GM18868 (cell line): ENCODE data around the gene KRT39.
"Not testable (repeated sequence)": the region's sequence is repeated elsewhere in the genome, so short reads cannot be mapped to it uniquely, and the experiment has no call there.

Source experiments
- ATAC-seq: cut with Tn5 transposase; IDR thresholded peaks from one replicate; pipeline ENCODE4 v1.9.1; 2021; ENCODE audit warnings: mild to moderate bottlenecking, moderate library complexity; ENCODE audit not compliant: unreplicated experiment

KRT39 gene

GRCh38 chr17:40966848-40967247 is at the start of gene KRT39:
Gene KRT39 (minus strand): TSS chr17:40966948. CDS start chr17:40966856, 92 bp downstream.
- ATAC-seq: no peak

- ATAC-seq: no peak
Measured at GRCh38 chr17:41015454-41015853, 48.7 kb upstream of the KRT39 start.

- no peak for ATAC-seq
Measured at GRCh38 chr17:41013606-41014005, 46.9 kb upstream of the KRT39 start.

GRCh38 chr17:41013181-41013580 is 46.4 kb upstream of the KRT39 start:
- ATAC-seq: no peak

GRCh38 chr17:41012326-41013120 is 45.8 kb upstream of the KRT39 start:
- ATAC-seq: no peak

- no peak for ATAC-seq
Measured at GRCh38 chr17:41010441-41010840, 43.7 kb upstream of the KRT39 start.

GRCh38 chr17:41009936-41010335 is 43.2 kb upstream of the KRT39 start:
- no peak for ATAC-seq

- ATAC-seq: no peak
Measured at GRCh38 chr17:41009301-41009760, 42.6 kb upstream of the KRT39 start.

- ATAC-seq: no peak
Measured at GRCh38 chr17:41008811-41009210, 42.1 kb upstream of the KRT39 start, which contains the start of gene KRTAP3-1. Gene KRTAP3-1 (minus strand): TSS chr17:41009128. CDS start chr17:41009074, 54 bp downstream.

GRCh38 chr17:41004397-41004796 is 37.6 kb upstream of the KRT39 start:
- ATAC-seq: no peak

- no peak for ATAC-seq
Measured at GRCh38 chr17:41003926-41004325, 37.2 kb upstream of the KRT39 start.

- no peak for ATAC-seq
Measured at GRCh38 chr17:41002814-41003213, 36.1 kb upstream of the KRT39 start.

- no peak for ATAC-seq
Measured at GRCh38 chr17:41001795-41002194, 35.0 kb upstream of the KRT39 start.

- not testable (repeated sequence) for ATAC-seq
Measured at GRCh38 chr17:40999563-40999962, 32.8 kb upstream of the KRT39 start, which contains the start of gene KRTAP3-2. Gene KRTAP3-2 (minus strand): TSS chr17:40999906. CDS start chr17:40999853, 53 bp downstream.

GRCh38 chr17:40997361-40997760 is 30.6 kb upstream of the KRT39 start:
- no peak for ATAC-seq

GRCh38 chr17:40996829-40997228 is 30.1 kb upstream of the KRT39 start:
- ATAC-seq: no peak

GRCh38 chr17:40995116-40995515 is 28.4 kb upstream of the KRT39 start:
- no peak for ATAC-seq

GRCh38 chr17:40993839-40994238 is 27.1 kb upstream of the KRT39 start, which contains the start of gene KRTAP3-3:
Gene KRTAP3-3 (minus strand): TSS chr17:40994164. CDS start chr17:40994097, 67 bp downstream.
- ATAC-seq: no peak

- ATAC-seq: no peak
Measured at GRCh38 chr17:40993084-40993483, 26.3 kb upstream of the KRT39 start.

GRCh38 chr17:40992666-40993065 is 25.9 kb upstream of the KRT39 start:
- ATAC-seq: no peak

- ATAC-seq: no peak
Measured at GRCh38 chr17:40986920-40987319, 20.2 kb upstream of the KRT39 start.

- ATAC-seq: no peak
Measured at GRCh38 chr17:40984226-40984625, 17.5 kb upstream of the KRT39 start, which contains the start of gene KRT40. Gene KRT40 (minus strand): TSS chr17:40984326. CDS start chr17:40984273, 53 bp downstream.
